GM20431 (cell line): ENCODE results near the gene IL1RAPL2.

ENCODE experiments used
- in situ Hi-C: fragments of 300-500 bp; cut with MseI, MboI; formaldehyde crosslinking; loops from one replicate; pipeline ENCODE4 v1.15.0; 2020; ENCODE audit warnings: low sequenced_read_pairs; ENCODE audit not compliant: unreplicated experiment

Gene IL1RAPL2

DNA sequence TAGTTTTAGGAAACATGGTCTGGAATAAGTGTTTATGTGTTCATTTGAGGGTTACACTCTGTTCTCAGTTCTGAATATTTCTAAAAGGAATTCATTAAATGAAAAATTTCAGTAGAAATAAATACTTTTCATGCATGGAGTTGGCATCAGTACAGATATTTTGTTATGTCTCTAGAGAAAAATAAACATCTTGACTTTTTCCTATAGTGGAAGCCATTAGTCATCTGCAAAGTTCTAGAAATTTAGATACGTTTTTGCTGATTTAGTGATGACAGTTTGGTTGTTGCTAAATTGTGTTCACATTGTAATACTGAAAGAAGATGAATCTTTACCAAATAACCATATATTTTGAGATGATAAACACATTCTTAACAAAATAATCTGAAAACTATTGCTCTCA is 922.7 kb downstream of the IL1RAPL2 start:
- in situ Hi-C loops = no loop called here

DNA sequence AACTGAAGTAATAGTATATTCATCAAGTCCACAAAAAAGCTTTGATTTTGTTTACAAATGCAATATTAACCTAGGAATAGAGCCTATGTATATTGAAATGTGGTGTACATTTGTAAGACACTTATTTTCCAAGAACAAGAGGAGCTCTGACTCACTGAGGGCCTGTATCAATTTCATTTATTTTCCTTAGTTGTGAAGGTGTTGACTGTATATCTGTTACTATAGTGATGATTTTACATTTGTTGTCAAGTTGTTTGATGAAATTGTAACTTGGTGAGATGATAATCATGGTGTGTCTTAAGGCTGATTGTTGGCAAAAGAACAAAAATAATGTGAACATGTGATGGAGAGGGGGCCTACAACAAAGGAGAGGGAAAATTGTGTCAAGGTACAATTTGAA is 929.4 kb downstream of the IL1RAPL2 start:
- in situ Hi-C loops = no loop called here

GRCh38 chrX:105502336-105502735 is 936.3 kb downstream of the IL1RAPL2 start:
- in situ Hi-C loops = no loop called here

- in situ Hi-C loops = no loop called here
Observed at GRCh38 chrX:105515561-105515960, 949.6 kb downstream of the IL1RAPL2 start.

DNA sequence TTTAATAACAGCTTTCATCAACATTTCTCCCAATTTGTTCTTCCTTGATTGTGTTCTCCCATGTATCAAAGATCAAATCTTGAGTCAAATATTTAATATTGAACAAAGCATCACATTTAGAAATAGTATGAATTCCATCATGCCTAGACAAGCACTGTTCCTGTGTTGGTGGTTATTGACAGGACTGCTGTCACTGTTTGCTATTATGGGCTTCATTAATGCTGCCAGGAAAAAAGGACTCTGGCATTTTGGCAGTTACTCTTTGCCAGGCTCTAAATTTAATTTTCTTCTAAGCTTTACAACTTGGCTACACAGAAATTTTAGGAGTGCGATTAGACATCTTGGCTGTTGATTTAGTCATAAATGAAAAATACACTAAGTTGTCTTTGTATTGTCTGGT is 960.4 kb downstream of the IL1RAPL2 start:
- in situ Hi-C loops = no loop called here

GRCh38 chrX:105527759-105528158 is 961.8 kb downstream of the IL1RAPL2 start:
- in situ Hi-C loops = no loop called here

DNA sequence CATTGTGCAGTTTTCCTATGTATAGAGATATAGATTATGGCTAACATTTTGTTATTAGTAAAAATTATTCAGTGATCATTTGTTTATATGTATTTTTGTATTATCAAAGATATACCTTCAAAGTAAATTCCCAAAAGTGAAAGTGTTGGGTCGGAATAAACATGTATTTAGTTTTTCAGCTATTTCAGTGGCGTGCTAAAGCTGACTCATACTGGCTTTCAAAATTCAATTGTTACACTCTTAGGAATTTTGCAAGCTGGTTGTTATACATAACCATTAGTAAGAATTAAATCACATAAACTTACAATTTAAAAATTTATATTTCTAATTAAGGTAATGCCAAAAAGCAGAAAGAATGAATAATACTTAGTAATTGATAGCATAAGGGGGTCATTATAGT is 968.0 kb downstream of the IL1RAPL2 start:
- in situ Hi-C loops = no loop called here

- in situ Hi-C loops = no loop called here
Observed at GRCh38 chrX:105543283-105543682, 977.3 kb downstream of the IL1RAPL2 start.

DNA sequence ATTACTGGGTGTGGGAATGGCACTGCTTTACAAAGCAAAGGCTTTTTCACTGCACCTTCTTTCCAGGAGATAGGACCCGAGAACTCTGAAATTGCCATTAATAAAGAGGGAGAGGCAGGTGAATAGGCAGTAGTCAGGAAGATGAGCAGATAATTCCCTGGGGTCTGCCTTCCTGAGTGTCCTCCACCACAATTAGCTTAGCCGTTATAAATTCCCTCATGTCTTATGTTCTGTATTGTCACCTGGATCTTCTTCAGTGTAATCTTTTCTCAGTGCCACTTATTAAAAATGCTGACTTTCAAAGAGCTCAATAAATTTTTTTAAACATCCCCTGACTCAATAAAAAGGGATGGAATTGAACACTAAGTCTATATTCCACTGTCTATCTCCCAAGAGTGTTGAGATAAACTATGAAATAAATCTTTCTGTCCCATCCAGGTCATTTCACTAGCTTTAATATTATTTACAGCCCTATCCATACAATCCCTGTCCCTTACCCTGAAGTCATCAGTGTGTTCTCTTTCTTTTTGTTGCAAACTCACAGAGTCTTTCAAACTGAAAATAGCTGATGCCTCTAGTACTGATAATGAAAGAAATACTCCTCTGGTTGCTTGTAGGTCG is 984.2 kb downstream of the IL1RAPL2 start:
- in situ Hi-C loops = no loop called here

GRCh38 chrX:105552395-105552794 is 986.4 kb downstream of the IL1RAPL2 start:
- in situ Hi-C loops = no loop called here

DNA sequence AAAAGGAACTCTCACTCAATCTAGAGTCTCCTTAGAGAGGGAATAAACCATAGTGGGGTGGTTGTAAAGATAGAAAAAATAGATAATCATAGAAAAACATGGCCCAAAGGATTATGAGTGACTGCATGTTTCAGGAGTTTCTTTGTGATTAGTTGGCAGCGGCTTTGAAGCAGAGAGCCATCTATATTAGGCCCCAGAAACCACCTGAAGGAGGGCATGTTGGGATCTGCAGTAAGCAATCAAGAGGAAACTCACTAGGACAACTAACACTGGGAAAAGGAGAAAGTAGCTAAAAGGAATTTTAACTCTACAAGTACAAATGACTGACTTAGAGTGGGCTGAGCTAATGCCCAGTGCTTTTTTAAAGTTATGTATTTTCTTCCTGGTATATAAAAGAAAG is 987.1 kb downstream of the IL1RAPL2 start:
- in situ Hi-C loops = no loop called here

DNA sequence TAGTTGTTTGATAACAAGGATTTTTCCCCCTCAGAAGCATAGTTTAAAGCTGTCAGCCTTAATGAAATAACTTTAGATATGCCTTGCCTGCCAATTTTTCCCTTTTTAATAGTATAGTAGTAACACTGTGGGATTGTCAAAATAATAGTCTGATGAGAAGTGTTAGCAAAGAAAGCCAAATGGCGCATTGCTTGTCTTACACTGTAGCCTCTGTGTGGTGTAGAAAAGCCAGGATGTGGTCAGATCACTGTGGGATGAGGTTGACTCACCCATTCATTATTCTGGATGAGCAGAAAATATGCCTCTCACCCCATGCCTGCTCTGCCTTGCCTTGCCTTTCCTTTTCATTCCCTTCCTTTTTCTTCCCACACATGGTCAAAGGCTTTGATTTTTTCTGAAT is 998.5 kb downstream of the IL1RAPL2 start:
- in situ Hi-C loops = no loop called here

DNA sequence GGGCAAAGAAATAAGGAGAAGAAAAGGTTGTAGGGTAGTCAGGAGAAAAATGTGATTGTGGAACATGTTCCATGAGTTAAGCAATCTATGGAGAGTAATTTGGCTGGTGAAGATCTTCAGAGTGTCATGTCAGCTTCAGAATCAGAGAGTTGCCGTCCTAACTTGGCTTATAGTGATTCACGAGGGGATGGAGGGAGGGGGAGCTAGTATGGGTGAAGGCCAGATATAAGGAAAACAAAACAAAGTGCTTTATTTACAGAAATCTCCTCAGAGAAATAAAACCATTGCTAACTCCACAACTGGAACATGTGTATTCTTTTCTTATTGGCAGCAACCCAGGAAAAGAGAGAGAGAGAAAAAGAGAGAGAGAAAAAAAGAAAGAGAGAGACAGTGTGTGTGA is 999.9 kb downstream of the IL1RAPL2 start:
- in situ Hi-C loops = no loop called here

GRCh38 chrX:105567082-105567481 is 1001.1 kb downstream of the IL1RAPL2 start:
- in situ Hi-C loops = no loop called here

GRCh38 chrX:105608745-105609144 is 1042.7 kb downstream of the IL1RAPL2 start:
- in situ Hi-C loops = no loop called here

- in situ Hi-C loops = no loop called here
Observed at GRCh38 chrX:105609530-105609929, 1043.5 kb downstream of the IL1RAPL2 start.

GRCh38 chrX:105610411-105610810 is 1044.4 kb downstream of the IL1RAPL2 start:
- in situ Hi-C loops = no loop called here

- in situ Hi-C loops = no loop called here
Observed at GRCh38 chrX:105618393-105619101, 1052.5 kb downstream of the IL1RAPL2 start.

DNA sequence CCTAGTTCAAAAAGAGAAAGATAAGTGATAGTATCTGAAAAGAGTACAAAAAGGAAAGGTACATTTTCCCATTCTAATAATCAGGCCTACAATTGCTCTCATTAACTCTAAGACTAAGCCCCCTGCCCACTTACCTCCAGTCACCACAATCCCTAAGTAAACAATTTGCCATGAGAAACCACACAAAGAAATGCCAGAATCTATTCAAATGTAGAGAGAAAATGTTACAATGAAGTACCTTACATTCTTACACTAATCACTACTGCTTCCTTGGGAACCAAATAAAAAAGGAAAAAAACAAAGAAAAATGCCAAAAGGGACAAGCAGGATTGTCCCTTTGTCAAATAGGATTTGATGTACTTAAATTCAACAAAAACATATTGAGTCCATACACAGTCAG is 1068.2 kb downstream of the IL1RAPL2 start:
- in situ Hi-C loops = no loop called here

GRCh38 chrX:105635794-105636193 is 1069.8 kb downstream of the IL1RAPL2 start:
- in situ Hi-C loops = no loop called here

GRCh38 chrX:105636667-105637066 is 1070.7 kb downstream of the IL1RAPL2 start:
- in situ Hi-C loops = no loop called here
